Pulmonary artery endothelial cell (primary cell): Measurements from ENCODE around the gene SUGCT. TPM values are rescaled to one million over a fixed set of nuclear protein-coding genes. Genes with fewer than 3 reads are reported as not detected.
A peak's percentile ranks its signal among the peaks of the same experiment; 100 is the strongest.
"Not testable (repeated sequence)": the region's sequence is repeated elsewhere in the genome, so short reads cannot be mapped to it uniquely, and the experiment has no call there.

ENCODE experiments used
- DNase-seq: peaks from one replicate; pipeline ENCODE4 v3.0.0-alpha.2; 2011; ENCODE audit warnings: low read depth, low spot score
- total RNA-seq: library from RNA; depleted of rRNA; stranded (reverse); fragments of >200 nt; gene quantifications from 2 replicates; pipeline ENCODE4 v1.2.3, GENCODE V29; 2014

The SUGCT gene
- total RNA-seq, 1 donor from 2014 or later = 2.4 TPM

GRCh38 chr7:40199076-40199802 lies 64.4 kb downstream of the SUGCT start:
- DNase-seq = no peak

GRCh38 chr7:40200791-40201190 lies 66.0 kb downstream of the SUGCT start:
- no peak for DNase-seq

- DNase-seq = no peak
Observed at GRCh38 chr7:40202851-40203250, 68.0 kb downstream of the SUGCT start.

- no peak for DNase-seq
Observed at GRCh38 chr7:40204581-40204980, 69.8 kb downstream of the SUGCT start.

- no peak for DNase-seq
Observed at GRCh38 chr7:40205992-40206391, 71.2 kb downstream of the SUGCT start.

- DNase-seq = no peak
Observed at GRCh38 chr7:40211276-40212003, 76.6 kb downstream of the SUGCT start.

GRCh38 chr7:40213291-40213690 lies 78.5 kb downstream of the SUGCT start:
- no peak for DNase-seq

GRCh38 chr7:40213856-40214255 lies 79.1 kb downstream of the SUGCT start:
- no peak for DNase-seq

GRCh38 chr7:40218612-40219011 lies 83.8 kb downstream of the SUGCT start:
- DNase-seq = not testable (repeated sequence)

GRCh38 chr7:40219917-40220316 lies 85.1 kb downstream of the SUGCT start:
- DNase-seq = no peak

- DNase-seq = no peak
Observed at GRCh38 chr7:40220421-40220911, 85.7 kb downstream of the SUGCT start.

- DNase-seq = no peak
Observed at GRCh38 chr7:40221836-40222235, 87.0 kb downstream of the SUGCT start.

GRCh38 chr7:40223451-40224127 lies 88.8 kb downstream of the SUGCT start:
- DNase-seq = no peak

- DNase-seq = no peak
Observed at GRCh38 chr7:40230101-40230500, 95.3 kb downstream of the SUGCT start.

- no peak for DNase-seq
Observed at GRCh38 chr7:40231796-40232195, 97.0 kb downstream of the SUGCT start.

- peak; percentile 33 for DNase-seq
Observed at GRCh38 chr7:40232242-40232893, 97.6 kb downstream of the SUGCT start.

- no peak for DNase-seq
Observed at GRCh38 chr7:40234046-40234445, 99.2 kb downstream of the SUGCT start.

- DNase-seq = no peak
Observed at GRCh38 chr7:40234666-40235065, 99.9 kb downstream of the SUGCT start.

GRCh38 chr7:40237731-40238130 lies 102.9 kb downstream of the SUGCT start:
- DNase-seq = no peak

GRCh38 chr7:40239755-40240303 lies 105.0 kb downstream of the SUGCT start:
- DNase-seq = no peak

- DNase-seq = no peak
Observed at GRCh38 chr7:40243076-40243475, 108.3 kb downstream of the SUGCT start.
